Measurements from ENCODE around the gene OR9Q1. TPM values are rescaled to one million over a fixed set of nuclear protein-coding genes. Genes with fewer than 3 reads are reported as not detected.

Gene OR9Q1
- polyA plus RNA-seq, 2 of the 4 experiments (the other 2 are of a cell fraction) = not detected

DNA sequence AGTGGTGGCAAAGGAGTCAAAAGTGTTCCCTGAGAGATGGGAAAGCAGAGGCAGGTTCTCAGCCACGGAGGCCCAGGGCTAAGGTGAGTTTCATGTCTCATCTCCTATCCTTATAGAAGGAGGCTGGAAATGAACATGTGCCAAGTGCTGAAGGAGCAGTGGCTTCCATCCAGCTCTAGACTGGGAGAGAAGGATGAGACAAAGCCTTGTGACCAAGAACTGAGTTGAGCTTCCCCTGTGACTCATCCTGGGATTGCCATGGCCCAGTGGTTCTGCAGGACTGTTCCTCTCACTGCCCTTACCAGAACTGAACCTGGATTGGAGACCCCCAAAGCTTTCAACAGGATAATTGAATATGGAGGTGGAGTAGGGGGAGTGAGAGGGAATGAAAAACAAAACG lies 16.7 kb upstream of the OR9Q1 start:
- DNase-seq (ENCODE audit: low read depth in 1 of 2, low spot score in 1 of 2) = no peak
- no peak overlapping the region for H3K4me3 ChIP-seq
- no peak overlapping the region for H3K27ac ChIP-seq
- H3K4me2 ChIP-seq = no peak overlapping the region
- H3K4me1 ChIP-seq = no peaks in the 10 kb centered on the region
- TF ChIP-seq FOXS1 (CRISPR knock-in tag; IDR thresholded peaks at IDR 0.05) (no peak), HEYL (CRISPR knock-in tag; IDR thresholded peaks at IDR 0.05) (no peak), RCOR1 (IDR thresholded peaks at IDR 0.05; ENCODE audit: low read depth, low read length) (no peak), RAD21 (conservative IDR thresholded peaks at IDR 0.05 in 1 of 2, IDR thresholded peaks at IDR 0.05 in 1 of 2) (no peak), JUN (IDR thresholded peaks at IDR 0.05) (no peak), MAX (IDR thresholded peaks at IDR 0.05) (no peak), TP53 (CRISPR knock-in tag; IDR thresholded peaks at IDR 0.05) (no peak), ESRRA (IDR thresholded peaks at IDR 0.05; ENCODE audit: borderline replicate concordance, low read length) (no peak), RFX5 (IDR thresholded peaks at IDR 0.05) (no peak), HOXB5 (CRISPR knock-in tag; IDR thresholded peaks at IDR 0.05) (no peak), EP300 (IDR thresholded peaks at IDR 0.05) (no peak), POLR2A (IDR thresholded peaks at IDR 0.05; ENCODE audit: low read length) (no peak), MYC (IDR thresholded peaks at IDR 0.05; ENCODE audit: borderline replicate concordance, low read length) (no peak)
- TF ChIP-seq, protein P1, sequence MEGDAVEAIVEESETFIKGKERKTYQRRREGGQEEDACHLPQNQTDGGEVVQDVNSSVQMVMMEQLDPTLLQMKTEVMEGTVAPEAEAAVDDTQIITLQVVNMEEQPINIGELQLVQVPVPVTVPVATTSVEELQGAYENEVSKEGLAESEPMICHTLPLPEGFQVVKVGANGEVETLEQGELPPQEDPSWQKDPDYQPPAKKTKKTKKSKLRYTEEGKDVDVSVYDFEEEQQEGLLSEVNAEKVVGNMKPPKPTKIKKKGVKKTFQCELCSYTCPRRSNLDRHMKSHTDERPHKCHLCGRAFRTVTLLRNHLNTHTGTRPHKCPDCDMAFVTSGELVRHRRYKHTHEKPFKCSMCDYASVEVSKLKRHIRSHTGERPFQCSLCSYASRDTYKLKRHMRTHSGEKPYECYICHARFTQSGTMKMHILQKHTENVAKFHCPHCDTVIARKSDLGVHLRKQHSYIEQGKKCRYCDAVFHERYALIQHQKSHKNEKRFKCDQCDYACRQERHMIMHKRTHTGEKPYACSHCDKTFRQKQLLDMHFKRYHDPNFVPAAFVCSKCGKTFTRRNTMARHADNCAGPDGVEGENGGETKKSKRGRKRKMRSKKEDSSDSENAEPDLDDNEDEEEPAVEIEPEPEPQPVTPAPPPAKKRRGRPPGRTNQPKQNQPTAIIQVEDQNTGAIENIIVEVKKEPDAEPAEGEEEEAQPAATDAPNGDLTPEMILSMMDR (IDR thresholded peaks at IDR 0.05) = no peak
- ChIA-PET POLR2A (no interaction called here), CTCF (no interaction called here)
- H3K9me3 ChIP-seq = no peaks in the 10 kb centered on the region
- ATAC-seq = 0 out of 6 replicates have a peak, but pooled peaks of 1 of the 2 experiments have one; percentile 43
- no peak for FAIRE-seq
- 11% methylated on average over 2 of the region's 2 CpGs for WGBS (ENCODE audit: missing lambda C conversion rate)

DNA sequence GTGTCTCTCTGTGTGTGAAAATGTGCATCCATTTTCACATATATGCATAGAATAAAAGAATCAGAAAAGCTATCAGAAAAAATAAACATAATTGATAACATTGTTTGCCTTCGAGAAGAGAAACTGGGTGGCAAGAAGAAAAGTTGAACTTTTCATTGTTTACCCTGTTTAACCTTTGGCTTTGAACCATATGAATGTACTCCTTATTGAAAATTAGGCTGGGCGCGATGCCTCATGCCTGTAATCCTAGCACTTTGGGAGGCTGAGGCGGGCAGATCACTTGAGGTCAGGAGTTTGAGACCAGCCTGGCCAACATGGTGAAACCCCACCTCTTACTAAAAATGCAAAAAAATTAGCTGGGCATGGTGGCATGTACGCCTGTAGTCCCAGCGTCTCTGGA lies 11.9 kb upstream of the OR9Q1 start:
- POLR2A ChIA-PET = no interaction called here
- no peak for ATAC-seq
- TF ChIP-seq RAD21 (conservative IDR thresholded peaks at IDR 0.05 in 1 of 2, IDR thresholded peaks at IDR 0.05 in 1 of 2) = no peak
- TF ChIP-seq, protein P2, sequence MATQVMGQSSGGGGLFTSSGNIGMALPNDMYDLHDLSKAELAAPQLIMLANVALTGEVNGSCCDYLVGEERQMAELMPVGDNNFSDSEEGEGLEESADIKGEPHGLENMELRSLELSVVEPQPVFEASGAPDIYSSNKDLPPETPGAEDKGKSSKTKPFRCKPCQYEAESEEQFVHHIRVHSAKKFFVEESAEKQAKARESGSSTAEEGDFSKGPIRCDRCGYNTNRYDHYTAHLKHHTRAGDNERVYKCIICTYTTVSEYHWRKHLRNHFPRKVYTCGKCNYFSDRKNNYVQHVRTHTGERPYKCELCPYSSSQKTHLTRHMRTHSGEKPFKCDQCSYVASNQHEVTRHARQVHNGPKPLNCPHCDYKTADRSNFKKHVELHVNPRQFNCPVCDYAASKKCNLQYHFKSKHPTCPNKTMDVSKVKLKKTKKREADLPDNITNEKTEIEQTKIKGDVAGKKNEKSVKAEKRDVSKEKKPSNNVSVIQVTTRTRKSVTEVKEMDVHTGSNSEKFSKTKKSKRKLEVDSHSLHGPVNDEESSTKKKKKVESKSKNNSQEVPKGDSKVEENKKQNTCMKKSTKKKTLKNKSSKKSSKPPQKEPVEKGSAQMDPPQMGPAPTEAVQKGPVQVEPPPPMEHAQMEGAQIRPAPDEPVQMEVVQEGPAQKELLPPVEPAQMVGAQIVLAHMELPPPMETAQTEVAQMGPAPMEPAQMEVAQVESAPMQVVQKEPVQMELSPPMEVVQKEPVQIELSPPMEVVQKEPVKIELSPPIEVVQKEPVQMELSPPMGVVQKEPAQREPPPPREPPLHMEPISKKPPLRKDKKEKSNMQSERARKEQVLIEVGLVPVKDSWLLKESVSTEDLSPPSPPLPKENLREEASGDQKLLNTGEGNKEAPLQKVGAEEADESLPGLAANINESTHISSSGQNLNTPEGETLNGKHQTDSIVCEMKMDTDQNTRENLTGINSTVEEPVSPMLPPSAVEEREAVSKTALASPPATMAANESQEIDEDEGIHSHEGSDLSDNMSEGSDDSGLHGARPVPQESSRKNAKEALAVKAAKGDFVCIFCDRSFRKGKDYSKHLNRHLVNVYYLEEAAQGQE (IDR thresholded peaks at IDR 0.05) = no peak
- TF ChIP-seq, protein P3, sequence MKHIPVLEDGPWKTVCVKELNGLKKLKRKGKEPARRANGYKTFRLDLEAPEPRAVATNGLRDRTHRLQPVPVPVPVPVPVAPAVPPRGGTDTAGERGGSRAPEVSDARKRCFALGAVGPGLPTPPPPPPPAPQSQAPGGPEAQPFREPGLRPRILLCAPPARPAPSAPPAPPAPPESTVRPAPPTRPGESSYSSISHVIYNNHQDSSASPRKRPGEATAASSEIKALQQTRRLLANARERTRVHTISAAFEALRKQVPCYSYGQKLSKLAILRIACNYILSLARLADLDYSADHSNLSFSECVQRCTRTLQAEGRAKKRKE (CRISPR knock-in tag; IDR thresholded peaks at IDR 0.05; ENCODE audit: low read depth) = no peak
- H3K27ac ChIP-seq = no peak overlapping the region
- H3K4me1 ChIP-seq = no peaks in the 10 kb centered on the region
- 12% methylated on average over 6 of the region's 6 CpGs for WGBS (ENCODE audit: missing lambda C conversion rate)
- DNase-seq (ENCODE audit: low read depth in 1 of 2, low spot score in 1 of 2) = no peak
- H3K9me3 ChIP-seq = no peaks in the 10 kb centered on the region
- FAIRE-seq = no peak
- CTCF ChIA-PET = no interaction called here
- H3K4me3 ChIP-seq = no peak overlapping the region
- no peak overlapping the region for H3K4me2 ChIP-seq

DNA sequence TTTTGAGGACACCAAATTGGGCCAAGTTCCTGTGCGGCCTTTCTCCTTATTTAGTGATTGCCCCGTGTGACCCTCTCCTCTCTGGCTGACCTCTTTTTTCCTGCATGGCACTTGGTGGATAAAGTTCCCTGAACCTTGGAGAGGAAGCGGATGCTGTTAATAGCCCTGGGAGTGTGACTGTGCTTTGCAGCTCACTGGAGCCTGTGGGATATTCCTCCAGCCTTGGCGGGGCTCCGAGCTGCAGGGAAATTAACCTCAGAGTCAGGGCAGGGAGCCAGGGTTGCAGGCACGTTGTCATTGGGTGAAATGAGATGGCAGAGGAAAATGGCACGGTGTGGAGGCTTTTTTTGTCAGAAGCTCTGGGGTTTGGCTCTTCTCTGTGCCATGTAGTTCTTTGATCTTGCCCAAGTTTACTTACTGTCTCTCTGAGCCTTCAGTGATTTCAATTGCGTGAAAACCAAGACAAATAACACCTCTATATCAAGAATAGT lies 965 bp downstream of the OR9Q1 start:
- FAIRE-seq (no peak), ATAC-seq (no peak), DNase-seq (ENCODE audit: low read depth in 1 of 2, low spot score in 1 of 2) (no peak)
- 48% methylated on average over 8 of the region's 8 CpGs for WGBS (ENCODE audit: missing lambda C conversion rate)
- no peak for TF ChIP-seq NPAS2 (CRISPR knock-in tag; IDR thresholded peaks at IDR 0.05; ENCODE audit: borderline replicate concordance)
- TF ChIP-seq EHMT2 (IDR thresholded peaks at IDR 0.05; ENCODE audit: low read depth) = no peak
- H3K27ac ChIP-seq = no peak overlapping the region
- no peaks in the 10 kb centered on the region for H3K4me1 ChIP-seq
- no peak overlapping the region for H3K4me2 ChIP-seq
- no peaks in the 10 kb centered on the region for H3K9me3 ChIP-seq
- ChIA-PET CTCF (no interaction called here), POLR2A (no interaction called here)
- H3K4me3 ChIP-seq = no peak overlapping the region
